GM23338 (cell line): ENCODE measurements around the gene RAB31. TPM values are rescaled to one million over a fixed set of nuclear protein-coding genes. Genes with fewer than 3 reads are reported as not detected.
A peak's percentile ranks its signal among the peaks of the same experiment; 100 is the strongest.

Experiments
- ATAC-seq: fragments of 200-7000 bp; cut with Tn5 transposase; 3 replicates; pipeline ENCODE4 v1.9.1; 2020
- DNase-seq: peaks from one replicate; pipeline ENCODE4 v3.0.0-alpha.2; 2015; ENCODE audit warnings: low spot score
- H2AFZ ChIP-seq: fragments of 200-600 bp; sonication (generic); 2 replicates; pipeline ENCODE4 v1.8.0; 2016; ENCODE audit warnings: antibody characterized with exemption, mild to moderate bottlenecking, moderate library complexity
- H3F3A ChIP-seq: fragments of 200-600 bp; sonication (generic); replicated peaks from 2 replicates; pipeline ENCODE4 v1.8.0; 2017; ENCODE audit warnings: antibody characterized with exemption, mixed run types, low read depth
- H3K27ac ChIP-seq: fragments of 200-600 bp; sonication (generic); 2 replicates; pipeline ENCODE4 v1.6.1; 2016; ENCODE audit warnings: low read depth
- H3K27me3 ChIP-seq: fragments of 200-600 bp; sonication (generic); 2 replicates; pipeline ENCODE4 v1.8.0; 2016; ENCODE audit warnings: mild to moderate bottlenecking, mixed run types, moderate library complexity; ENCODE audit not compliant: insufficient read depth
- H3K36me3 ChIP-seq: fragments of 200-600 bp; sonication (generic); 2 replicates; pipeline ENCODE4 v1.8.0; 2016; ENCODE audit warnings: mild to moderate bottlenecking; ENCODE audit not compliant: insufficient read depth
- H3K4me1 ChIP-seq: fragments of 200-600 bp; sonication (generic); 2 replicates; pipeline ENCODE4 v1.8.0; 2016; ENCODE audit warnings: mild to moderate bottlenecking, moderate library complexity; ENCODE audit not compliant: insufficient read depth
- H3K4me2 ChIP-seq: fragments of 200-600 bp; sonication (generic); 2 replicates; pipeline ENCODE4 v1.7.1; 2017; ENCODE audit warnings: mixed run types
- H3K4me3 ChIP-seq: fragments of 200-600 bp; sonication (generic); 2 replicates; pipeline ENCODE4 v1.6.1; 2016; ENCODE audit warnings: mixed run types
- H3K79me2 ChIP-seq: fragments of 200-600 bp; sonication (generic); replicated peaks from 2 replicates; pipeline ENCODE4 v1.8.0; 2017; ENCODE audit warnings: mild to moderate bottlenecking; ENCODE audit not compliant: insufficient read depth
- H3K9me2 ChIP-seq: fragments of 200-600 bp; sonication (generic); 2 replicates; pipeline ENCODE4 v1.8.0; 2017; ENCODE audit not compliant: insufficient read depth
- H4K20me1 ChIP-seq: fragments of 200-600 bp; sonication (generic); replicated peaks from 2 replicates; pipeline ENCODE4 v1.8.0; 2017; ENCODE audit warnings: mild to moderate bottlenecking; ENCODE audit not compliant: insufficient read depth
- H3K27ac Mint-ChIP-seq: 2 replicates; pipeline ENCODE4 v1.8.0; 2020; ENCODE audit warnings: inconsistent platforms, mild to moderate bottlenecking, moderate library complexity, mixed read lengths
- H3K27me3 Mint-ChIP-seq: 3 replicates; pipeline ENCODE4 v1.8.0; 2022; ENCODE audit warnings: low read depth, mild to moderate bottlenecking, moderate library complexity, mixed read lengths, inconsistent platforms; ENCODE audit not compliant: insufficient read depth, poor library complexity
- H3K36me3 Mint-ChIP-seq: 3 replicates; pipeline ENCODE4 v1.8.0; 2021; ENCODE audit warnings: low read depth, mild to moderate bottlenecking, inconsistent platforms, moderate library complexity, mixed read lengths
- H3K4me1 Mint-ChIP-seq: 3 replicates; pipeline ENCODE4 v1.8.0; 2020; ENCODE audit warnings: mild to moderate bottlenecking, inconsistent platforms, mixed read lengths
- H3K4me3 Mint-ChIP-seq: 3 replicates; pipeline ENCODE4 v1.8.0; 2021; ENCODE audit warnings: moderate library complexity, mild to moderate bottlenecking, inconsistent platforms, mixed read lengths
- H3K9me3 Mint-ChIP-seq: 3 replicates; pipeline ENCODE4 v1.8.0; 2020; ENCODE audit warnings: moderate library complexity, mild to moderate bottlenecking, inconsistent platforms, mixed read lengths
- ETS1 ChIP-seq: IDR thresholded peaks from 2 replicates; pipeline ENCODE4 v1.6.1; 2016; ENCODE audit warnings: antibody characterized with exemption
- EZH2 ChIP-seq: fragments of 200-600 bp; sonication (generic); IDR thresholded peaks from one replicate; pipeline ENCODE4 v1.8.0; 2017; ENCODE audit warnings: antibody characterized with exemption, mild to moderate bottlenecking, low read depth; ENCODE audit not compliant: unreplicated experiment
- EZH2phosphoT487 ChIP-seq: fragments of 200-600 bp; sonication (generic); IDR thresholded peaks from one replicate; pipeline ENCODE4 v1.8.1; 2018; ENCODE audit warnings: antibody characterized with exemption; ENCODE audit not compliant: unreplicated experiment
- POLR2AphosphoS5 ChIP-seq: IDR thresholded peaks from 2 replicates; pipeline ENCODE4 v1.6.1; 2016; ENCODE audit warnings: antibody characterized with exemption, low read depth
- REST ChIP-seq: IDR thresholded peaks from one replicate; pipeline ENCODE4 v1.6.1; 2018; ENCODE audit warnings: antibody characterized with exemption; ENCODE audit not compliant: unreplicated experiment
- STAT1 ChIP-seq: IDR thresholded peaks from one replicate; pipeline ENCODE4 v1.6.1; 2016; ENCODE audit warnings: antibody characterized with exemption; ENCODE audit not compliant: unreplicated experiment
- ZNF462 ChIP-seq: fragments of 250-450 bp; sonication (Bioruptor Pico); IDR thresholded peaks from 2 replicates; pipeline ENCODE4 v1.5.0; 2020; ENCODE audit warnings: mild to moderate bottlenecking, moderate library complexity
- polyA plus RNA-seq: library from polyadenylated mRNA; unstranded; fragments of >200 nt; fragmentation: Nextera tagmentation; extraction: Ambion mirVana; gene quantifications from 2 replicates; pipeline ENCODE4 v1.2.1, GENCODE V29; 2016
- total RNA-seq: library from RNA; depleted of rRNA; stranded (reverse); fragments of >200 nt; shearing (Covaris generic); gene quantifications from 2 replicates; pipeline ENCODE4 v1.2.3, GENCODE V29; 2014

RAB31 gene
- total and polyA plus RNA-seq, 2 experiments from 2014 or later: 33.8 to 46.1 TPM

- peak; percentile 61 for DNase-seq
- Mint-ChIP-seq H3K36me3 (no peaks in the 10 kb centered on the region), H3K4me1 (peaks cover 46% of the 10 kb centered on the region), H3K27ac (no peak overlapping the region), H3K9me3 (no peaks in the 10 kb centered on the region; the same call in 2 of the 3 replicates), H3K27me3 (peaks cover 38% of the 10 kb centered on the region), H3K4me3 (peak overlapping the region; percentile 85)
- Histone ChIP-seq H3K27ac (no peak overlapping the region), H3K27me3 (peaks cover 49% of the 10 kb centered on the region), H3F3A (no peaks in the 10 kb centered on the region), H2AFZ (peak overlapping the region; percentile 96), H3K4me2 (peak overlapping the region; percentile 100), H3K9me2 (no peaks in the 10 kb centered on the region), H3K4me3 (peak overlapping the region; percentile 93), H4K20me1 (peaks cover 11% of the 10 kb centered on the region), H3K4me1 (peaks cover 21% of the 10 kb centered on the region), H3K79me2 (peaks cover 13% of the 10 kb centered on the region; the same call in 1 of the 2 replicates), H3K36me3 (no peaks in the 10 kb centered on the region)
- ATAC-seq: peak; percentile 23
- TF ChIP-seq ZNF462 (CRISPR knock-in tag): no peak
- TF ChIP-seq ETS1: no peak
- TF ChIP-seq EZH2: peak; percentile 53
- TF ChIP-seq STAT1: no peak
- no peak for TF ChIP-seq EZH2phosphoT487
- TF ChIP-seq REST: no peak
- TF ChIP-seq POLR2AphosphoS5: no peak
Measured at GRCh38 chr18:9708434-9709303, 568 bp downstream of the RAB31 start.
